ENCODE results near the gene PTPRN2.

- TF ChIP-seq CTCF (conservative IDR thresholded peaks at IDR 0.05; ENCODE audit: low read length) (no peak), EZH2phosphoT487 (IDR thresholded peaks at IDR 0.05; ENCODE audit: borderline replicate concordance, low read depth, low read length) (no peak)
Observed at GRCh38 chr7:157971501-157971900, 616.1 kb downstream of the PTPRN2 start.

Measured in OCI-LY7 (cell line).